ENCODE results near the gene ZSCAN10. TPM values are rescaled to one million over a fixed set of nuclear protein-coding genes. Genes with fewer than 3 reads are reported as not detected.
A peak's percentile ranks its signal among the peaks of the same experiment; 100 is the strongest.

Gene ZSCAN10
- total and polyA plus RNA-seq, 2 of the 13 experiments (the other 11 are each of a cell fraction or from before 2014, with no cell fraction given): not detected

- TF ChIP-seq GMEB2 (CRISPR knock-in tag; IDR thresholded peaks at IDR 0.05; ENCODE audit: low read depth): no peak
- peak; percentile 93 for TF ChIP-seq UBTF (CRISPR knock-in tag; IDR thresholded peaks at IDR 0.05)
- no peak for TF ChIP-seq ZNF329 (CRISPR knock-in tag; IDR thresholded peaks at IDR 0.05; ENCODE audit: low read depth)
- TF ChIP-seq ZNF761 (CRISPR knock-in tag; conservative IDR thresholded peaks at IDR 0.05): no peak
- no peak for TF ChIP-seq SATB2 (CRISPR knock-in tag; IDR thresholded peaks at IDR 0.05)
- TF ChIP-seq CEBPB (IDR thresholded peaks at IDR 0.05; ENCODE audit: borderline replicate concordance, low read depth, low read length): peak; percentile 28; the same call in 1 of the 2 replicates
- TF ChIP-seq EP300 (IDR thresholded peaks at IDR 0.05; ENCODE audit: low read depth in 2 of 2, low read length in 2 of 2): no peak; a peak in 1 of 4 replicates
- no peak for TF ChIP-seq EP300 (CRISPR knock-in tag; IDR thresholded peaks at IDR 0.05; ENCODE audit: borderline replicate concordance)
- peak; percentile 90 for TF ChIP-seq ZFY (CRISPR knock-in tag; IDR thresholded peaks at IDR 0.05)
- TF ChIP-seq ZNF143 (CRISPR knock-in tag; IDR thresholded peaks at IDR 0.05): peak; percentile 56
- TF ChIP-seq MTERF4 (CRISPR knock-in tag; IDR thresholded peaks at IDR 0.05): no peak
- TF ChIP-seq POLR2AphosphoS5 (IDR thresholded peaks at IDR 0.05; ENCODE audit: low read depth, low read length): peak; percentile 80
- 0 out of 2 replicates have a peak, but pooled peaks have one; percentile 47 for TF ChIP-seq SMAD3 (CRISPR knock-in tag; IDR thresholded peaks at IDR 0.05)
- TF ChIP-seq THYN1 (CRISPR knock-in tag; IDR thresholded peaks at IDR 0.05; ENCODE audit: borderline replicate concordance, low read depth): no peak
- peak; percentile 89; the same call in 1 of the 2 replicates for TF ChIP-seq SPEN (CRISPR knock-in tag; IDR thresholded peaks at IDR 0.05; ENCODE audit: low read depth)
- TF ChIP-seq ZNF512B (CRISPR knock-in tag; IDR thresholded peaks at IDR 0.05; ENCODE audit: borderline replicate concordance): no peak
- TF ChIP-seq U2AF1 (optimal IDR thresholded peaks at IDR 0.05; ENCODE audit: low read depth, low read length): no peak
- no peak for TF ChIP-seq ZXDC (CRISPR knock-in tag; IDR thresholded peaks at IDR 0.05)
- TF ChIP-seq ATF1 (CRISPR knock-in tag; IDR thresholded peaks at IDR 0.05): no peak
Measured at GRCh38 chr16:3106205-3106928, 7.3 kb upstream of the ZSCAN10 start (continued).
